T-helper 22 cell (primary cell): ENCODE measurements around the gene TRAF3IP1.
"Not testable (repeated sequence)": the region's sequence is repeated elsewhere in the genome, so short reads cannot be mapped to it uniquely, and the experiment has no call there.

ENCODE experiments used
- DNase-seq: peaks from one replicate; pipeline ENCODE4 v3.0.0-alpha.2; 2020; ENCODE audit warnings: low read depth

TRAF3IP1 gene

GRCh38 chr2:238428866-238429265 lies 108.5 kb downstream of the TRAF3IP1 start:
- no peak for DNase-seq

GRCh38 chr2:238430781-238431180 lies 110.5 kb downstream of the TRAF3IP1 start:
- DNase-seq, result no peak

GRCh38 chr2:238431456-238431855 lies 111.1 kb downstream of the TRAF3IP1 start:
- DNase-seq, result no peak

- no peak for DNase-seq
These were observed 113.1 kb downstream of the TRAF3IP1 start for GRCh38 chr2:238433300-238433915.

- DNase-seq, result no peak
These were observed 113.9 kb downstream of the TRAF3IP1 start for GRCh38 chr2:238433941-238434845.

- DNase-seq, result no peak
These were observed 114.8 kb downstream of the TRAF3IP1 start for GRCh38 chr2:238434846-238435751.

- no peak for DNase-seq
These were observed 115.4 kb downstream of the TRAF3IP1 start for GRCh38 chr2:238435752-238436096.

GRCh38 chr2:238438856-238439849 lies 118.8 kb downstream of the TRAF3IP1 start:
- DNase-seq, result no peak

- no peak for DNase-seq
These were observed 119.6 kb downstream of the TRAF3IP1 start for GRCh38 chr2:238439917-238440316.

- no peak for DNase-seq
These were observed 120.0 kb downstream of the TRAF3IP1 start for GRCh38 chr2:238440331-238440730.

- DNase-seq, result no peak
These were observed 120.4 kb downstream of the TRAF3IP1 start for GRCh38 chr2:238440767-238441166.

GRCh38 chr2:238441262-238442114 lies 121.2 kb downstream of the TRAF3IP1 start:
- DNase-seq, result no peak

GRCh38 chr2:238442257-238442656 lies 121.9 kb downstream of the TRAF3IP1 start:
- DNase-seq, result not testable (repeated sequence)

GRCh38 chr2:238444242-238444641 lies 123.9 kb downstream of the TRAF3IP1 start:
- no peak for DNase-seq

- no peak for DNase-seq
These were observed 125.3 kb downstream of the TRAF3IP1 start for GRCh38 chr2:238445409-238446190.

GRCh38 chr2:238446371-238446770 lies 126.1 kb downstream of the TRAF3IP1 start:
- DNase-seq, result no peak

- no peak for DNase-seq
These were observed 128.0 kb downstream of the TRAF3IP1 start for GRCh38 chr2:238448031-238448955.

- no peak for DNase-seq
These were observed 128.9 kb downstream of the TRAF3IP1 start for GRCh38 chr2:238449241-238449640.
